ENCODE data around the gene RUBCN. TPM values are rescaled to one million over a fixed set of nuclear protein-coding genes. Genes with fewer than 3 reads are reported as not detected.
A peak's percentile ranks its signal among the peaks of the same experiment; 100 is the strongest.
"Not testable (repeated sequence)": the region's sequence is repeated elsewhere in the genome, so short reads cannot be mapped to it uniquely, and the experiment has no call there.

Gene RUBCN
- total and polyA plus RNA-seq, 8 donors: 12.3 to 33.0 (median 14.5) TPM

DNA sequence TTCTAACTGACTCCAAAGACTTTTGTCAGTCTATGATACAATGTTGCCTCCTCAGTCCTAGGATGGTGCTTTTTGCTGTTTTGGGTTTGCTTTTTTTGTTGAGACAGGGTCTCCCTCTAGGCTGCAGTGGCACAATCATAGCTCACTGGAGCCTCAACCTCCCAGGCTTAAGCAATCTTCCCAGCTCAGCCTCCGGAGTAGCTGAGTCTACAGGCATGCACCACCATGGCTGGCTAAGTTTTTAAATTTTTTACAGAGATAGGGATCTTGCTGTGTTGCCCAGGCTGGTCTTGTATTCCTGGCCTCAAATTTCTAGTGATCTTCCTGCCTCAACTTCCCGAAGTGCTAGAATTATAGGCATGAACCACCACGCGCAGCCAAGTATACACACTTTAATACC, 22.5 kb downstream of the RUBCN start:
- TF ChIP-seq, protein P1, sequence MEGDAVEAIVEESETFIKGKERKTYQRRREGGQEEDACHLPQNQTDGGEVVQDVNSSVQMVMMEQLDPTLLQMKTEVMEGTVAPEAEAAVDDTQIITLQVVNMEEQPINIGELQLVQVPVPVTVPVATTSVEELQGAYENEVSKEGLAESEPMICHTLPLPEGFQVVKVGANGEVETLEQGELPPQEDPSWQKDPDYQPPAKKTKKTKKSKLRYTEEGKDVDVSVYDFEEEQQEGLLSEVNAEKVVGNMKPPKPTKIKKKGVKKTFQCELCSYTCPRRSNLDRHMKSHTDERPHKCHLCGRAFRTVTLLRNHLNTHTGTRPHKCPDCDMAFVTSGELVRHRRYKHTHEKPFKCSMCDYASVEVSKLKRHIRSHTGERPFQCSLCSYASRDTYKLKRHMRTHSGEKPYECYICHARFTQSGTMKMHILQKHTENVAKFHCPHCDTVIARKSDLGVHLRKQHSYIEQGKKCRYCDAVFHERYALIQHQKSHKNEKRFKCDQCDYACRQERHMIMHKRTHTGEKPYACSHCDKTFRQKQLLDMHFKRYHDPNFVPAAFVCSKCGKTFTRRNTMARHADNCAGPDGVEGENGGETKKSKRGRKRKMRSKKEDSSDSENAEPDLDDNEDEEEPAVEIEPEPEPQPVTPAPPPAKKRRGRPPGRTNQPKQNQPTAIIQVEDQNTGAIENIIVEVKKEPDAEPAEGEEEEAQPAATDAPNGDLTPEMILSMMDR (IDR thresholded peaks at IDR 0.05): no peak
- intact Hi-C loops (cut with DNase I): no loop called here
- Histone ChIP-seq H3K4me3 (no peak overlapping the region), H3K27me3 (no peaks in the 10 kb centered on the region), H3K36me3 (peaks cover 0 to 9% of the 10 kb centered on the region in 2 donors), H3K9me3 (no peaks in the 10 kb centered on the region), H3K27ac (peak overlapping the region in 1 of 2 donors; percentile 93), H3K4me1 (peaks cover 7 to 20% of the 10 kb centered on the region in 2 donors)
- ATAC-seq (no peak), DNase-seq (no peak)

DNA sequence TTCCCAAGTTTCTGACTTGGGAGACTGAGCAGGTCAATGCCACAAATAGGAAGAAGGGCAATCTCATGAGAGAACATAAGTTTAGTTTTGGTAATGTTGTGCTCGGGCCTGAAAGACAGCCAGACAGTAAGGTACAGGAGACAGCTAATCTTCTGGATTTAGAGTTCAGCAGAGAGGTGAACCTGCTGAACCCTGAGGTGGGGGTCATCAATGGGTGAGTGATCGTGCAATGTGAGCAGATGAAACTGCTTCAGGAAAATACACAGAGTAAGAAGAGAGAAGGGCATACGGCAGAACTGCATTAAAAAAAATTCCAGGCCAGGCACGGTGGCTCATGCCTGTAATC, 23.3 kb downstream of the RUBCN start:
- TF ChIP-seq, protein P1 (IDR thresholded peaks at IDR 0.05): no peak
- no peaks in the 10 kb centered on the region for H3K27me3 ChIP-seq
- peak overlapping the region; percentile 85 to 93 for H3K27ac ChIP-seq
- ATAC-seq (no peak), DNase-seq (no peak)
- peaks cover 7 to 20% of the 10 kb centered on the region in 2 donors for H3K4me1 ChIP-seq
- intact Hi-C loops (cut with DNase I): no loop called here
- no peak overlapping the region for H3K4me3 ChIP-seq
- H3K9me3 ChIP-seq: no peaks in the 10 kb centered on the region
- peaks cover 0 to 9% of the 10 kb centered on the region in 2 donors for H3K36me3 ChIP-seq

DNA sequence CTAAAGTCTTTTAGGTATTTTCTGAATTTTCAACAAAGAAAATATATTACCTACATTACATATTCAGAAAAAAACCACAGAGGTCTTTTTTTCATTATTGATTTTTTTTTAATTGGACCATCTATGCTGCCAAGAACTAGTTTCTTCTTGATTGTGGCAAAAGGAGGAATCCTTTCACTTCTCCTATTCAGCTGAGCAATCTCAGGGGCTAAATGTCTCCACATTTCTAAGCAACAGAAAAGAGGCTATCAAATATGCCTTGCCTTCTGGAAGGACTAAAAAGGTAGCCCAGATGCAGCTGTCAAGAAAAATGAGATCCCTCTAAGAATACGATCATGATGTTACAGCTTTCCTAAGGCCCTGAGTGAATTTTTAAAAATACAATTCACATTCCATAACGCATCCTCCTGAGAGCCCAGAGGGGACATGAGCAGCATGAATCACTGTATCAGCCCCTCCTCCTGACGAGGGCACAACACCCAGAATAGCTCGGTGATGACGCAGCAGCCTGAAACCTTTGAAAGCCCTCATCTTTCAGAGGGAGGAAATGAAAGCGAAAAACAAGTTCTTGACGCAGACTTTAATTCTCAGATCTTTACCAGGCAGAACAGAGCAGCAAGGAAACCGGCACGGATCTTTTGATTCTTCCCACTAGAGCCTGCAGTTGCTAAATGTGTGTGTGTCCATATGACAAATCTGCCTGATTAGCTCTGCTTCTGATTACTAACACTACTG, 24.6 kb downstream of the RUBCN start:
- ATAC-seq: peak; percentile 97
- Histone ChIP-seq H3K9me3 (no peaks in the 10 kb centered on the region), H3K4me3 (peak overlapping the region in 1 of 2 donors; percentile 11), H3K27me3 (no peaks in the 10 kb centered on the region), H3K4me1 (peaks cover 7 to 20% of the 10 kb centered on the region in 2 donors), H3K27ac (peak overlapping the region; percentile 85 to 93), H3K36me3 (peaks cover 0 to 6% of the 10 kb centered on the region in 2 donors)
- DNase-seq: peak; percentile 44 to 93 (median 80)
- intact Hi-C loops (cut with DNase I): no loop called here
- TF ChIP-seq, protein P1 (IDR thresholded peaks at IDR 0.05): no peak

DNA sequence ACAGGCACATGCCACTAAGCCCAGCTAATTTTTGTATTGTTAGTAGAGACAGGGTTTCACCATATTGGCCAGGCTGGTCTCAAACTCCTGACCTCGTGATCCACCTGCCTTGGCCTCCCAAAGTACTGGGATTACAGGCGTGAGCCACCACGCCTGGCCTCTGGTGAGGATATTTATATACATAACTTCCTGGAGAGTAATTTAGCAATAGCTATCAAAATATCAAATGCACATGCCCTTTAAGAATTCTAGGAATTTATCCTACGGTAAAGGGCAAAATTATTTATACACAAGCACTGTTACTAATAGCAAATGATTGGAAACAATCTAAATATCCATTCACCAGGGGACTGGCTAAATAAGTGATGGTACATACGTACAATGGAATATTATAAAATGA, 25.7 kb downstream of the RUBCN start:
- H3K9me3 ChIP-seq; intact Hi-C loops (cut with DNase I); H3K27me3 ChIP-seq; H3K4me3 ChIP-seq; DNase-seq; H3K36me3 ChIP-seq; ATAC-seq: not testable (repeated sequence)
- Histone ChIP-seq H3K27ac (peak overlapping the region in 1 of 2 donors; percentile 93), H3K4me1 (peaks cover 7 to 20% of the 10 kb centered on the region in 2 donors)

DNA sequence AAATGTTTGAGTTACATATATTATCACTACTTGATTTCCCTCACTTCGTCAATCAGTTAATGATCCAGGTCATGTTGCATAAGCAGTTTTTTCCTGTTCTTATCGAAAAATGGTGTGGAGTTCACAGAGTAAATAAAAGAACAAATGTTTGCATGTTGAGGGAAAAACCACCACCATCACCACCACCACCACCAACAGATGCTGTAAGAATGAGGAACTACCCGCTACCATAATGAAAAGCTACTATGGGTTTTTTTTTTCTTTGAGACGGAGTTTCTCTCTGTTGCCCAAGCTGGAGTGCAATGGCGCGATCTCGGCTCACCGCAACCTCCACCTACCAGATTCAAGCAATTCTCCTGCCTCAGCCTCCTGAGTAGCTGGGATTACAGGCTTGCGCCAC, 27.6 kb downstream of the RUBCN start:
- intact Hi-C loops (cut with DNase I): no loop called here
- TF ChIP-seq, protein P1 (IDR thresholded peaks at IDR 0.05): no peak
- no peak for DNase-seq
- peaks cover 7 to 20% of the 10 kb centered on the region in 2 donors for H3K4me1 ChIP-seq
- no peak overlapping the region for H3K27ac ChIP-seq
- H3K4me3 ChIP-seq: no peak overlapping the region
- H3K9me3 ChIP-seq: no peaks in the 10 kb centered on the region
- H3K36me3 ChIP-seq: peaks cover 0 to 24% of the 10 kb centered on the region in 2 donors
- no peak for ATAC-seq
- no peaks in the 10 kb centered on the region for H3K27me3 ChIP-seq

Measured in left lung (tissue), 10 donors.